Left ventricle myocardium inferior (tissue), 1 donor: Measurements from ENCODE around the gene NDUFB10. TPM values are rescaled to one million over a fixed set of nuclear protein-coding genes. Genes with fewer than 3 reads are reported as not detected.

Experiments used
- DNase-seq: peaks from one replicate; pipeline ENCODE4 v3.0.0-alpha.2; 2020
- H3K27ac ChIP-seq: fragments of 200-600 bp; replicated peaks from 2 replicates; pipeline ENCODE4 v1.8.0; 2021
- H3K27me3 ChIP-seq: fragments of 200-600 bp; 2 replicates; pipeline ENCODE4 v1.8.0; 2021; ENCODE audit warnings: low read depth
- H3K36me3 ChIP-seq: fragments of 200-600 bp; 2 replicates; pipeline ENCODE4 v1.8.0; 2021
- H3K4me1 ChIP-seq: fragments of 200-600 bp; 2 replicates; pipeline ENCODE4 v1.8.0; 2021
- H3K4me3 ChIP-seq: fragments of 200-600 bp; 2 replicates; pipeline ENCODE4 v1.8.0; 2021; ENCODE audit warnings: mild to moderate bottlenecking, moderate library complexity
- H3K9me3 ChIP-seq: fragments of 200-600 bp; replicated peaks from 2 replicates; pipeline ENCODE4 v1.8.0; 2021
- CTCF ChIP-seq: fragments of 200-600 bp; IDR thresholded peaks from 2 replicates; pipeline ENCODE4 v1.8.0; 2021; ENCODE audit warnings: antibody characterized with exemption, mild to moderate bottlenecking, borderline replicate concordance
- intact Hi-C: fragments of 100-400 bp; cut with micrococcal nuclease; formaldehyde crosslinking; loops from one replicate; pipeline ENCODE4 v1.11.0; 2022
- total RNA-seq: library from RNA; stranded (reverse); fragmentation: NEBNext Ultra II Directional; extraction: Animal tissue kit (Norgen Biotek cat#: 25700); gene quantifications from one replicate; pipeline ENCODE4 v1.2.1, GENCODE V29; 2021
- donor health status: DM: no; HTN: yes; CAD: no; lungs with severe emphysema.

The NDUFB10 gene
- total RNA-seq, 1 donor from 2014 or later, result 601 TPM

- Histone ChIP-seq H3K36me3 (peaks cover 28% of the 10 kb centered on the region), H3K4me3 (peak overlapping the region; percentile 94), H3K27ac (peak overlapping the region; percentile 97), H3K9me3 (no peaks in the 10 kb centered on the region), H3K27me3 (no peaks in the 10 kb centered on the region), H3K4me1 (peaks cover 63% of the 10 kb centered on the region)
- no peak for DNase-seq
- intact Hi-C loops, result no loop called here
- TF ChIP-seq CTCF, result no peak
Observed at GRCh38 chr16:1963806-1964505, 4.6 kb downstream of the NDUFB10 start.

GRCh38 chr16:1964506-1965395 lies 5.4 kb downstream of the NDUFB10 start, which contains the start of gene RPS2:
Gene RPS2, minus strand, starts transcription at chr16:1964826. Its CDS starts 201 bp downstream, at chr16:1964625.
- peaks cover 57% of the 10 kb centered on the region for H3K4me1 ChIP-seq

DNA sequence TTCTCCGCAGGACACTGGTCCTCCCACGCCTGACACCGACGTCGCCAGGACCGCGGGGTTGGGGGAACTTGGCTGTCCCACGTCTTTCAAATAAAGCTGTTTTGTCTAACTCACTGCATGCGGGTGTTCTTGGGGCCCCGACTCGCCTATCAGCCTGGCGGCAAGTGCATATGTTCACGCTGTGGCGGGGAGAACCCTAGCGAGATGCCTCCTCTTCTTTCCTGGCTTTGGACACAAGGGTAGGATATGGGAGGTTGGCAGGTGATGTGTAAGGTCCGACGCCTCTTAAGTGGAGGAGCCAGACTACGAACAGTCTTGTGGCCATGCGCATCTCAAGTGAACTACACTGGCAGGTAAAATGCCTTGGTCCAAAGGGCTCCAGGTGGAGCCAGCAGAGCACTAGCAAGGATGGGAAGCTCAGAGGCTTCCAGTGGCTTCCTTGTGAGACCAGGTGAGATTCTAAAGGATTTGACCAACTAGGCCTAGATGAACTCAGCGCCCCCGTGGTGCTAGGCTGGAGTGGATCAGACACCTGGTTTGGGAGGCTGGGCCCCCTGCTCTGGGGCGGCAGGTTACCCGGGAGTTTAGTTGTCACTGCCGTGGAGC lies 6.2 kb downstream of the NDUFB10 start:
- peak; percentile 21 for DNase-seq
- Histone ChIP-seq H3K9me3 (no peaks in the 10 kb centered on the region), H3K36me3 (peaks cover 28% of the 10 kb centered on the region), H3K4me1 (peaks cover 52% of the 10 kb centered on the region), H3K4me3 (peak overlapping the region; percentile 94), H3K27ac (peak overlapping the region; percentile 97), H3K27me3 (no peaks in the 10 kb centered on the region)
- no peak for TF ChIP-seq CTCF
- intact Hi-C loops, result no loop called here

More at GRCh38 chr16:1964506-1965395, 5.4 kb downstream of the NDUFB10 start, which contains the start of gene RPS2:
- peak within 1 kb of the TSS; percentile 97 for H3K27ac ChIP-seq
- intact Hi-C loops, result no loop called here
- H3K27me3 ChIP-seq, result no peaks in the 10 kb centered on the region
- DNase-seq, result peak; percentile 100
- no peak for TF ChIP-seq CTCF
- peak within 1 kb of the TSS; percentile 94 for H3K4me3 ChIP-seq
- no peaks in the 10 kb centered on the region for H3K9me3 ChIP-seq
- peaks cover 28% of the 10 kb centered on the region for H3K36me3 ChIP-seq

GRCh38 chr16:1966460-1966859 lies 7.1 kb downstream of the NDUFB10 start, which contains the start of gene RNF151:
Gene RNF151, plus strand, starts transcription at chr16:1966856. Its CDS starts 26 bp downstream, at chr16:1966882.
- Histone ChIP-seq H3K9me3 (no peaks in the 10 kb centered on the region), H3K4me1 (peaks cover 52% of the 10 kb centered on the region), H3K4me3 (peak within 1 kb of the TSS; percentile 94), H3K27ac (peak within 1 kb of the TSS; percentile 97), H3K36me3 (peaks cover 23% of the 10 kb centered on the region), H3K27me3 (no peaks in the 10 kb centered on the region)
- TF ChIP-seq CTCF, result no peak
- peak; percentile 12 for DNase-seq
- intact Hi-C loops, result no loop called here
